GM23338 (cell line): Measurements from ENCODE around the gene MAP4K5. TPM values are rescaled to one million over a fixed set of nuclear protein-coding genes. Genes with fewer than 3 reads are reported as not detected.

ENCODE experiments used
- ATAC-seq: fragments of 200-7000 bp; cut with Tn5 transposase; 3 replicates; pipeline ENCODE4 v1.9.1; 2020
- DNase-seq: peaks from one replicate; pipeline ENCODE4 v3.0.0-alpha.2; 2015; ENCODE audit warnings: low spot score
- H2AFZ ChIP-seq: fragments of 200-600 bp; sonication (generic); 2 replicates; pipeline ENCODE4 v1.8.0; 2016; ENCODE audit warnings: antibody characterized with exemption, mild to moderate bottlenecking, moderate library complexity
- H3F3A ChIP-seq: fragments of 200-600 bp; sonication (generic); replicated peaks from 2 replicates; pipeline ENCODE4 v1.8.0; 2017; ENCODE audit warnings: antibody characterized with exemption, mixed run types, low read depth
- H3K27ac ChIP-seq: fragments of 200-600 bp; sonication (generic); 2 replicates; pipeline ENCODE4 v1.6.1; 2016; ENCODE audit warnings: low read depth
- H3K27me3 ChIP-seq: fragments of 200-600 bp; sonication (generic); 2 replicates; pipeline ENCODE4 v1.8.0; 2016; ENCODE audit warnings: mild to moderate bottlenecking, mixed run types, moderate library complexity; ENCODE audit not compliant: insufficient read depth
- H3K36me3 ChIP-seq: fragments of 200-600 bp; sonication (generic); 2 replicates; pipeline ENCODE4 v1.8.0; 2016; ENCODE audit warnings: mild to moderate bottlenecking; ENCODE audit not compliant: insufficient read depth
- H3K4me1 ChIP-seq: fragments of 200-600 bp; sonication (generic); 2 replicates; pipeline ENCODE4 v1.8.0; 2016; ENCODE audit warnings: mild to moderate bottlenecking, moderate library complexity; ENCODE audit not compliant: insufficient read depth
- H3K4me2 ChIP-seq: fragments of 200-600 bp; sonication (generic); 2 replicates; pipeline ENCODE4 v1.7.1; 2017; ENCODE audit warnings: mixed run types
- H3K4me3 ChIP-seq: fragments of 200-600 bp; sonication (generic); 2 replicates; pipeline ENCODE4 v1.6.1; 2016; ENCODE audit warnings: mixed run types
- H3K79me2 ChIP-seq: fragments of 200-600 bp; sonication (generic); replicated peaks from 2 replicates; pipeline ENCODE4 v1.8.0; 2017; ENCODE audit warnings: mild to moderate bottlenecking; ENCODE audit not compliant: insufficient read depth
- H3K9me2 ChIP-seq: fragments of 200-600 bp; sonication (generic); 2 replicates; pipeline ENCODE4 v1.8.0; 2017; ENCODE audit not compliant: insufficient read depth
- H4K20me1 ChIP-seq: fragments of 200-600 bp; sonication (generic); replicated peaks from 2 replicates; pipeline ENCODE4 v1.8.0; 2017; ENCODE audit warnings: mild to moderate bottlenecking; ENCODE audit not compliant: insufficient read depth
- H3K27ac Mint-ChIP-seq: 2 replicates; pipeline ENCODE4 v1.8.0; 2020; ENCODE audit warnings: inconsistent platforms, mild to moderate bottlenecking, moderate library complexity, mixed read lengths
- H3K27me3 Mint-ChIP-seq: 3 replicates; pipeline ENCODE4 v1.8.0; 2022; ENCODE audit warnings: low read depth, mild to moderate bottlenecking, moderate library complexity, mixed read lengths, inconsistent platforms; ENCODE audit not compliant: insufficient read depth, poor library complexity
- H3K36me3 Mint-ChIP-seq: 3 replicates; pipeline ENCODE4 v1.8.0; 2021; ENCODE audit warnings: low read depth, mild to moderate bottlenecking, inconsistent platforms, moderate library complexity, mixed read lengths
- H3K4me1 Mint-ChIP-seq: 3 replicates; pipeline ENCODE4 v1.8.0; 2020; ENCODE audit warnings: mild to moderate bottlenecking, inconsistent platforms, mixed read lengths
- H3K4me3 Mint-ChIP-seq: 3 replicates; pipeline ENCODE4 v1.8.0; 2021; ENCODE audit warnings: moderate library complexity, mild to moderate bottlenecking, inconsistent platforms, mixed read lengths
- H3K9me3 Mint-ChIP-seq: 3 replicates; pipeline ENCODE4 v1.8.0; 2020; ENCODE audit warnings: moderate library complexity, mild to moderate bottlenecking, inconsistent platforms, mixed read lengths
- CREB1 ChIP-seq: fragments of 250-450 bp; sonication (Bioruptor Pico); IDR thresholded peaks from 2 replicates; pipeline ENCODE4 v1.5.0; 2020; ENCODE audit warnings: low read depth, mild to moderate bottlenecking, moderate library complexity
- JUNB ChIP-seq: IDR thresholded peaks from one replicate; pipeline ENCODE4 v1.6.1; 2016; ENCODE audit warnings: antibody characterized with exemption; ENCODE audit not compliant: unreplicated experiment
- POLR2AphosphoS5 ChIP-seq: IDR thresholded peaks from 2 replicates; pipeline ENCODE4 v1.6.1; 2016; ENCODE audit warnings: antibody characterized with exemption, low read depth
- STAT1 ChIP-seq: IDR thresholded peaks from one replicate; pipeline ENCODE4 v1.6.1; 2016; ENCODE audit warnings: antibody characterized with exemption; ENCODE audit not compliant: unreplicated experiment
- ZNF331 ChIP-seq: fragments of 250-450 bp; sonication (Bioruptor Pico); IDR thresholded peaks from 2 replicates; pipeline ENCODE4 v1.5.0; 2020; ENCODE audit warnings: low read depth, mild to moderate bottlenecking, moderate library complexity
- polyA plus RNA-seq: library from polyadenylated mRNA; unstranded; fragments of >200 nt; fragmentation: Nextera tagmentation; extraction: Ambion mirVana; gene quantifications from 2 replicates; pipeline ENCODE4 v1.2.1, GENCODE V29; 2016
- total RNA-seq: library from RNA; depleted of rRNA; stranded (reverse); fragments of >200 nt; shearing (Covaris generic); gene quantifications from 2 replicates; pipeline ENCODE4 v1.2.3, GENCODE V29; 2014
- TF ChIP-seq, protein P1 (sequence below): fragments of 250-450 bp; sonication (Bioruptor Pico); IDR thresholded peaks from 2 replicates; pipeline ENCODE4 v1.5.0; 2020; ENCODE audit warnings: mild to moderate bottlenecking, moderate library complexity
- TF ChIP-seq, protein P2 (sequence below), 2 experiments: fragments of 200-600 bp in 1 of 2; sonication (generic) in 1 of 2; conservative IDR thresholded peaks; 2 replicates each; pipeline versions ENCODE4 v1.5.1 to v1.6.1; 2016 to 2017; ENCODE audit warnings: antibody characterized with exemption in 2 of 2, low read depth in 2 of 2, mild to moderate bottlenecking in 2 of 2, moderate library complexity in 1 of 2

The MAP4K5 gene
- total and polyA plus RNA-seq, 2 experiments from 2014 or later = 71.4 to 74.6 TPM

DNA sequence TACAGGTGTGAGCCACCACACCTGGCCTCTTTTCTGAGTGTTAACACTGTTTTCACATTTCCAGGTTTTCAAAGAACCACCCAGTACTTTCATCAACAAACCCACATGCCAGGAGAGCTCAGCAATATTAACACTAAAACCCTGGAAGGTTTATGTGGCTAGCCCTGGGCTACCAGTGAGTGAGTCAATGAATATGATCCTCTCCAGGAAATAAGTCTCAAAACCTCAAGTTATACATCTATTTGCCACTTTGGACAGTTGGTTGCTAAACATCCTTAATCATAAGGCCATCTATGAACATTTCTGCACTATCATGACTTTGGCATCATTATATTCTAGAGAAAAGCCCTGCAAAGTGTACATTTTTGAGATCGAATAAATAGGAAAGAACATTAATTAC is 129.4 kb downstream of the MAP4K5 start:
- no peaks in the 10 kb centered on the region; the same call in 2 of the 3 replicates for H3K36me3 Mint-ChIP-seq
- TF ChIP-seq ZNF331 (CRISPR knock-in tag) (no peak), JUNB (no peak), POLR2AphosphoS5 (no peak), CREB1 (no peak)
- TF ChIP-seq, protein P1, sequence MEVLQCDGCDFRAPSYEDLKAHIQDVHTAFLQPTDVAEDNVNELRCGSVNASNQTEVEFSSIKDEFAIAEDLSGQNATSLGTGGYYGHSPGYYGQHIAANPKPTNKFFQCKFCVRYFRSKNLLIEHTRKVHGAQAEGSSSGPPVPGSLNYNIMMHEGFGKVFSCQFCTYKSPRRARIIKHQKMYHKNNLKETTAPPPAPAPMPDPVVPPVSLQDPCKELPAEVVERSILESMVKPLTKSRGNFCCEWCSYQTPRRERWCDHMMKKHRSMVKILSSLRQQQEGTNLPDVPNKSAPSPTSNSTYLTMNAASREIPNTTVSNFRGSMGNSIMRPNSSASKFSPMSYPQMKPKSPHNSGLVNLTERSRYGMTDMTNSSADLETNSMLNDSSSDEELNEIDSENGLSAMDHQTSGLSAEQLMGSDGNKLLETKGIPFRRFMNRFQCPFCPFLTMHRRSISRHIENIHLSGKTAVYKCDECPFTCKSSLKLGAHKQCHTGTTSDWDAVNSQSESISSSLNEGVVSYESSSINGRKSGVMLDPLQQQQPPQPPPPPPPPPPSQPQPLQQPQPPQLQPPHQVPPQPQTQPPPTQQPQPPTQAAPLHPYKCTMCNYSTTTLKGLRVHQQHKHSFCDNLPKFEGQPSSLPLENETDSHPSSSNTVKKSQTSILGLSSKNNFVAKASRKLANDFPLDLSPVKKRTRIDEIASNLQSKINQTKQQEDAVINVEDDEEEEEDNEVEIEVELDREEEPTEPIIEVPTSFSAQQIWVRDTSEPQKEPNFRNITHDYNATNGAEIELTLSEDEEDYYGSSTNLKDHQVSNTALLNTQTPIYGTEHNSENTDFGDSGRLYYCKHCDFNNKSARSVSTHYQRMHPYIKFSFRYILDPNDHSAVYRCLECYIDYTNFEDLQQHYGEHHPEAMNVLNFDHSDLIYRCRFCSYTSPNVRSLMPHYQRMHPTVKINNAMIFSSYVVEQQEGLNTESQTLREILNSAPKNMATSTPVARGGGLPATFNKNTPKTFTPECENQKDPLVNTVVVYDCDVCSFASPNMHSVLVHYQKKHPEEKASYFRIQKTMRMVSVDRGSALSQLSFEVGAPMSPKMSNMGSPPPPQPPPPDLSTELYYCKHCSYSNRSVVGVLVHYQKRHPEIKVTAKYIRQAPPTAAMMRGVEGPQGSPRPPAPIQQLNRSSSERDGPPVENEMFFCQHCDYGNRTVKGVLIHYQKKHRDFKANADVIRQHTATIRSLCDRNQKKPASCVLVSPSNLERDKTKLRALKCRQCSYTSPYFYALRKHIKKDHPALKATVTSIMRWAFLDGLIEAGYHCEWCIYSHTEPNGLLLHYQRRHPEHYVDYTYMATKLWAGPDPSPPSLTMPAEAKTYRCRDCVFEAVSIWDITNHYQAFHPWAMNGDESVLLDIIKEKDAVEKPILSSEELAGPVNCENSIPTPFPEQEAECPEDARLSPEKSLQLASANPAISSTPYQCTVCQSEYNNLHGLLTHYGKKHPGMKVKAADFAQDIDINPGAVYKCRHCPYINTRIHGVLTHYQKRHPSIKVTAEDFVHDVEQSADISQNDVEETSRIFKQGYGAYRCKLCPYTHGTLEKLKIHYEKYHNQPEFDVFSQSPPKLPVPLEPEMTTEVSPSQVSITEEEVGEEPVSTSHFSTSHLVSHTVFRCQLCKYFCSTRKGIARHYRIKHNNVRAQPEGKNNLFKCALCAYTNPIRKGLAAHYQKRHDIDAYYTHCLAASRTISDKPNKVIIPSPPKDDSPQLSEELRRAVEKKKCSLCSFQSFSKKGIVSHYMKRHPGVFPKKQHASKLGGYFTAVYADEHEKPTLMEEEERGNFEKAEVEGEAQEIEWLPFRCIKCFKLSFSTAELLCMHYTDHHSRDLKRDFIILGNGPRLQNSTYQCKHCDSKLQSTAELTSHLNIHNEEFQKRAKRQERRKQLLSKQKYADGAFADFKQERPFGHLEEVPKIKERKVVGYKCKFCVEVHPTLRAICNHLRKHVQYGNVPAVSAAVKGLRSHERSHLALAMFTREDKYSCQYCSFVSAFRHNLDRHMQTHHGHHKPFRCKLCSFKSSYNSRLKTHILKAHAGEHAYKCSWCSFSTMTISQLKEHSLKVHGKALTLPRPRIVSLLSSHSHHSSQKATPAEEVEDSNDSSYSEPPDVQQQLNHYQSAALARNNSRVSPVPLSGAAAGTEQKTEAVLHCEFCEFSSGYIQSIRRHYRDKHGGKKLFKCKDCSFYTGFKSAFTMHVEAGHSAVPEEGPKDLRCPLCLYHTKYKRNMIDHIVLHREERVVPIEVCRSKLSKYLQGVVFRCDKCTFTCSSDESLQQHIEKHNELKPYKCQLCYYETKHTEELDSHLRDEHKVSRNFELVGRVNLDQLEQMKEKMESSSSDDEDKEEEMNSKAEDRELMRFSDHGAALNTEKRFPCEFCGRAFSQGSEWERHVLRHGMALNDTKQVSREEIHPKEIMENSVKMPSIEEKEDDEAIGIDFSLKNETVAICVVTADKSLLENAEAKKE = no peak
- Histone ChIP-seq H3K27ac (no peak overlapping the region), H3K79me2 (no peaks in the 10 kb centered on the region), H3K4me3 (no peak overlapping the region), H3K4me2 (no peak overlapping the region), H3K4me1 (peaks cover 4% of the 10 kb centered on the region), H3K9me2 (no peaks in the 10 kb centered on the region), H3K27me3 (peaks cover 8% of the 10 kb centered on the region), H3K36me3 (no peaks in the 10 kb centered on the region), H4K20me1 (no peaks in the 10 kb centered on the region), H2AFZ (no peak overlapping the region), H3F3A (no peaks in the 10 kb centered on the region)
- DNase-seq (no peak), ATAC-seq (no peak)
- no peak overlapping the region for H3K27ac Mint-ChIP-seq
- H3K9me3 Mint-ChIP-seq = no peaks in the 10 kb centered on the region
- H3K4me1 Mint-ChIP-seq = peaks cover 15% of the 10 kb centered on the region
- peaks cover 11% of the 10 kb centered on the region for H3K27me3 Mint-ChIP-seq
- no peak overlapping the region for H3K4me3 Mint-ChIP-seq

DNA sequence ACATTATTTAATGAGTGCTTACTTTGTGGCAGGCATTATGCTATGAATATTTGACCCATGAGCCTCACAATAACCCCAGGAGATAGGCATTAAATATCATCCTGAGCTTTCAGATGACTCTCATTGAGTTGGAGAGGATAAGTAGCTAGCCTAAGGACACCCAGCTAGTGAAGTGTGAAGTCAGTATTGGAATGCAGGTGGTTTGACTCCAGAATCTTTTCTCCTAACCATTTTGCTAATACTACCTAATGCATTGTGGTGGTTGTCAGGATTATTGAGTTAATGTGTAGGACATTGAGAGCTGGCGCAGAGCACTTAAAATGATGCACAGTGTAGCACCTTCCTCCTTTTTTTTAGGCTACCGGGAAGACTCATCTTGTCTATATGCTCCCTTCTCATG is 131.9 kb downstream of the MAP4K5 start:
- Histone ChIP-seq H3K27me3 (peaks cover 29% of the 10 kb centered on the region), H3K36me3 (no peaks in the 10 kb centered on the region), H3K4me2 (no peak overlapping the region), H3K27ac (no peak overlapping the region), H3K4me3 (no peak overlapping the region), H3K9me2 (no peaks in the 10 kb centered on the region), H4K20me1 (no peaks in the 10 kb centered on the region), H3K4me1 (peaks cover 17% of the 10 kb centered on the region), H3F3A (peaks cover 13% of the 10 kb centered on the region; the same call in 1 of the 2 replicates), H3K79me2 (no peaks in the 10 kb centered on the region), H2AFZ (no peak overlapping the region)
- H3K4me1 Mint-ChIP-seq = peaks cover 23% of the 10 kb centered on the region
- H3K9me3 Mint-ChIP-seq = no peaks in the 10 kb centered on the region
- H3K4me3 Mint-ChIP-seq = no peak overlapping the region
- DNase-seq = no peak
- ATAC-seq = no peak
- H3K27me3 Mint-ChIP-seq = peaks cover 25% of the 10 kb centered on the region
- H3K36me3 Mint-ChIP-seq = peaks cover 2% of the 10 kb centered on the region; the same call in 1 of the 3 replicates
- H3K27ac Mint-ChIP-seq = no peak overlapping the region
- no peak for TF ChIP-seq STAT1
- TF ChIP-seq, protein P2, sequence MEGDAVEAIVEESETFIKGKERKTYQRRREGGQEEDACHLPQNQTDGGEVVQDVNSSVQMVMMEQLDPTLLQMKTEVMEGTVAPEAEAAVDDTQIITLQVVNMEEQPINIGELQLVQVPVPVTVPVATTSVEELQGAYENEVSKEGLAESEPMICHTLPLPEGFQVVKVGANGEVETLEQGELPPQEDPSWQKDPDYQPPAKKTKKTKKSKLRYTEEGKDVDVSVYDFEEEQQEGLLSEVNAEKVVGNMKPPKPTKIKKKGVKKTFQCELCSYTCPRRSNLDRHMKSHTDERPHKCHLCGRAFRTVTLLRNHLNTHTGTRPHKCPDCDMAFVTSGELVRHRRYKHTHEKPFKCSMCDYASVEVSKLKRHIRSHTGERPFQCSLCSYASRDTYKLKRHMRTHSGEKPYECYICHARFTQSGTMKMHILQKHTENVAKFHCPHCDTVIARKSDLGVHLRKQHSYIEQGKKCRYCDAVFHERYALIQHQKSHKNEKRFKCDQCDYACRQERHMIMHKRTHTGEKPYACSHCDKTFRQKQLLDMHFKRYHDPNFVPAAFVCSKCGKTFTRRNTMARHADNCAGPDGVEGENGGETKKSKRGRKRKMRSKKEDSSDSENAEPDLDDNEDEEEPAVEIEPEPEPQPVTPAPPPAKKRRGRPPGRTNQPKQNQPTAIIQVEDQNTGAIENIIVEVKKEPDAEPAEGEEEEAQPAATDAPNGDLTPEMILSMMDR (conservative IDR thresholded peaks at IDR 0.05; ENCODE audit: low read depth in 2 of 2) = no peak
